HG03571 (cell line): ENCODE measurements around the gene PHACTR1.

Experiments
- ATAC-seq: cut with Tn5 transposase; IDR thresholded peaks from one replicate; pipeline ENCODE4 v1.9.1; 2021; ENCODE audit not compliant: unreplicated experiment

Gene PHACTR1

DNA sequence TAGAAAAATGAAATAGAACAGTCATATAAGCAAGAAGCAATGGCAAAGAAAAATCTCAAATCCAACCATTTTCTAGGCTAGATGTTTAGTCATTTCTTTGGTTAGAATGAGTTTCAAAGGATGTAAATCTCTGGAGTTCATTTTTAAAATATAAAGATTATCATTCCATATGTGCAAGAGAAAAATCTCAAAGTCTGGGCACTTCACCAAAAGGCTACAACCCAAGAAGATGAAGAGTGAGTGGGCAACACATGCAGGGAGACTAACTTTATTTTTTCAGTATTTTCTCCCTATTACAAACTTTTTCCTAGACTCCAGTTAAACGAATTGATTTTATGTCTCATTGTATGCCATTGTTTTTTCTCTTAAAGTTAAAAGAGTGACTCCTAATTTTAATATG lies 83.6 kb downstream of the PHACTR1 start:
- no peak for ATAC-seq

GRCh38 chr6:12801141-12801540 lies 84.6 kb downstream of the PHACTR1 start:
- no peak for ATAC-seq

GRCh38 chr6:12802440-12802839 lies 85.9 kb downstream of the PHACTR1 start:
- ATAC-seq = no peak

DNA sequence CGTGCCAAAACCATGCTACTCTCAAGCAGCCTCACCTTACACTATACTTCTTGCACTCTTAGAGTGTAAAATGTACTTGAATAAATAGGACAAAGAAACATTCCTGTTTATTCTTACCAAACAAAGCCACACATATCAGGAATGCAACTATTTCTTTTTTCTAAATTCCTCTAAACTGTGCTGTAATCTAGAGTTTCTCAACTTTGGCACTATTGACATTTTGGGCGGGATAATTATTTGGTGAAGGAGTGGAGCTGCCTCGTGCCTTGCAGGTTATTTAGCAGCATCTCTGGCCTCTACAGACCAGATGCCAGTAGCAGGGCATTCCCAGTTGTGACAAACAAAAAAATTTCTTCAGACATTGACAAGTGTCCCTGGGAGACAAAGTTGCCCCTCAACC lies 86.9 kb downstream of the PHACTR1 start:
- no peak for ATAC-seq

DNA sequence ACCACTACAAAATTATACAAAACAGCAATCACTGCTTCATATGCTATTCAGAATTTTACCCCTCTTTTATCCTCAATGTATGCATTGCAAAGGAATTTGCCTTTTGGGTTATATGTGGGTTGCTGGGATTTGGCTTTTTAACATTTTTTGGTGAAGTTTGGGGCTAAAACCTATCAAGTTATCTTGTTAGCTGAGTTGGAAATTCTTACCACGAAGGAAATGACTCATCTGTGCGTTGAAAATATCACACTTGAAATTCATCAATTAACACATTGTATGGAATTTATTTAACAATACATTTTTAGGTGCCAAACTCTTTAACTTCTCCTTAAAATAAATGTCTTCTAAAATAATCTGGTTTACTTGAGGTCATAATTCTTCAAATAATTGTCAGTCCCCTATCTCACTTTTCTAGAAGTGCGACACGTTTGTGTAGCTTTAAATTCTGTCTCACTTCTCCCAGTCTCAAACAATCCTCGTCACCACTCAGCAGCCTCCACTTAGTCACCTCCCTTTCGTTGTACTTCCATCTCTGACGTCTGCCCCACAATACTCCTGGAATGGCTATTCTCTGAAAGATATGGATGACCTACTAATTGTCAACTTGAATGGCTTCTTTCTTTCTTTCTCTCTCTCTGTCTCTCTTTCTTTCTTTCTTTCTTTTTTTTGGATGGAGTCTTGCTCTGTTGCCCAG lies 88.5 kb downstream of the PHACTR1 start:
- ATAC-seq = no peak

GRCh38 chr6:12806136-12806535 lies 89.6 kb downstream of the PHACTR1 start:
- no peak for ATAC-seq

DNA sequence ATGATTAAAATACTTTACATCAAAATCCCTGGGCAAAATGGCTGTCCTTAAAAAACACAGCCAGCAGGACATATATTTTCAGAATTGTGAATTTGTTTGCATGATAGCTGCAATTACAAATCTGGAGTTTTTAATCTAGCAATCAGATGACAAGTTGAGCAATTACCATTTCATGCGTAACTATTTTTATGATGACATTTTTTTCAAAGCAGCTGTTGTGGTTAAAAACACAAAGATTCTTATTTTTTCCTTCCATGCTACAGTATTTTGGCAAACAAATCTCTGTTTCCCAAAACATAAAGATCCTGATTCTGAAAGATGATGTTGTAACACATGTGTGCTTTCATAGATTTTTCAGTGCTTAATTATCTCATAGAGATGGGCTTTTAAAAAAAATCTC lies 90.2 kb downstream of the PHACTR1 start:
- ATAC-seq = no peak

GRCh38 chr6:12811519-12811918 lies 95.0 kb downstream of the PHACTR1 start:
- ATAC-seq = no peak

GRCh38 chr6:12813321-12813720 lies 96.8 kb downstream of the PHACTR1 start:
- no peak for ATAC-seq

GRCh38 chr6:12814015-12814414 lies 97.4 kb downstream of the PHACTR1 start:
- ATAC-seq = no peak

DNA sequence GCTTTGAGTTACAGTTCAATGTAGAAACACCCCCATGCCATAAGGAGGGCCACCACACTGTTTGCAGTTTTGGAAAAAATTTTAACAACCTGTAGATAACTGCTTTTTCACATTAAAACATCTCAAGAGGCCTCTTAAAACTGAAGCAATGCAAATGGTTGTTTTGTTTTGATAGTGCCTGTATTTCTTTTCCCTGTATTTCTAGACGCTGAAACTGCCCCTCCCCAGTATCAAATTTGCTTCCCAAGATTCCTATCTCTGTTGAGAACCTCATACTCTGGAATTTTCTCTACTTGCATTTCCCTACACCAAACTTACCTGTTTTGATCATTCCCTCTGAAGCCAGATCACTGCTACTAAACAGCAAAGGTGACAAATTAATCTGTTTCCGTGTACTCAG lies 98.5 kb downstream of the PHACTR1 start:
- ATAC-seq = no peak

GRCh38 chr6:12815884-12816600 lies 99.5 kb downstream of the PHACTR1 start:
- ATAC-seq = no peak

DNA sequence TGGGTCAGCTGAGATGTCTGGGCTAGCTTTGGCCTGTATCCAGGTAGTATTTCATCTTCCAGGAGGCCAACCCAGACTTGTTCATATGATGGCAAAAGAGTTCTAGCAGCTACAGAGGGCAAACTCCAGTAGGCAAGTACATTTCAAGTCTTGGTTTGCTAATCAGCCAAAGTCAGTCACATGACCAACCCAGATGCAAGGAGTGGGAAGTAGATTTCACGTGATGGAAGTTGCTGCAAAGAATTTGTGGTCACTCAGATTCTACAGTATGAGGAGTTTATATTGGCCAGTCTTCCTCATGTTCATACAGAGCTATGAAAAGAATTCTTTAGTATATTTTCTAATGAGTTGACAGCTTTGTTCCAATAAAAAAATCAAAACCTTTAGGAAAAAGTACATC lies 101.8 kb downstream of the PHACTR1 start:
- ATAC-seq = no peak

DNA sequence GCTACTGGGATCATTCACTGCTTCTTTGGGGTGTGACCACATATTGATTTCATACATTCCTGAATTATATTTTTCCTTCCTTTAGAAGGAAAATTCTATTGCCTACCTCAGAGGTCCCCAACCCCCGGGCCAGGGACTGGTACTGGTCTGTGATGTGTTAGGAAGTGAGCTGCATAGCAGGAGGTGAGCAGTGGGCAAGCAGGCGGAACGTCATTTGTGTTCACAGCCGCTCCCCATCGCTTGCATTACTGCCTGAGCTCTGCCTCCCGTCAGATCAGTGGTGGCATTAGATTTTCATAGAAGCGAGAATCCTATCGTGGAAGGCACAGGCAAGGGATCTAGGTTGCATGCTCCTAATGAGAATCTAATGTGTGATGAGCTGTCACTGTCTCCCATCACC lies 107.3 kb downstream of the PHACTR1 start:
- no peak for ATAC-seq

- no peak for ATAC-seq
Observed at GRCh38 chr6:12826584-12826983, 110.0 kb downstream of the PHACTR1 start.

GRCh38 chr6:12827921-12828320 lies 111.4 kb downstream of the PHACTR1 start:
- ATAC-seq = no peak

- ATAC-seq = no peak
Observed at GRCh38 chr6:12832226-12832735, 115.7 kb downstream of the PHACTR1 start.

DNA sequence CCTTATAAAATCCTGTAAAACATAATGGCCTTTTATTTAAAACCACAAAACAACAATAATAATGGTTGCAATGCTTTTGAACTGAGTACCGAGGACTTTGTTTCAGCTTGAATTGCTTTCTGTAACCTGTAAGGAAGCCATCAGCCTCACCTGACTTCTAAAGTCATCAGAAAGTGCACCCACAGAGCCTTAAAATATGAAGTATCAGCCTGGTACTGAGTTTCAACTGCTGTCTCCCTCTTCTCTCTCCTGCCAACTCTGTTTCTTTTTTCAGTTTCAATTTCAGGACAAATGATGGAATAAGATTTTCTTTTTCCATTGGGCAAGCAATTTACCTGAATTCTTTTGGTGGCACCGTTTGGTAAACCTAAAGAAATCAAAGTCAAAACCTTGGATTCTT lies 119.4 kb downstream of the PHACTR1 start:
- ATAC-seq = no peak

DNA sequence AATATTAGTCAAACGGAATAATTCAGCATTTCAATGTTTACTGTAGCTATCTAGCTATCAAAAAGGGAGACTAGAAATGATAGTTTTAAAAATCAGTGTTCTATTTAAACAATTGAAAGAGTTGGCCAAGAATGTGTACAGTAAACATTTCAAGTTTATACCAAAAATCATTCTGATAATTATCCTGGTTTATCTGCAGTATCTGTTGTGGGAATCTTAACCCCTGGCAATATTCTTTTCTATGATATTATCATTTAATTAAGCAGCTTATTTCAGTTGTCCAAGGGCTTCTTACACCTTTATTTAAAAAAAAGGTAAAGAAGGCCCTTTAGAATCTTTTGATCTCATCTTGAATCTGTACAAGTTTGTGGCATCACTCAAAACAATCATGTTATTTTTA lies 125.1 kb downstream of the PHACTR1 start:
- ATAC-seq = no peak

DNA sequence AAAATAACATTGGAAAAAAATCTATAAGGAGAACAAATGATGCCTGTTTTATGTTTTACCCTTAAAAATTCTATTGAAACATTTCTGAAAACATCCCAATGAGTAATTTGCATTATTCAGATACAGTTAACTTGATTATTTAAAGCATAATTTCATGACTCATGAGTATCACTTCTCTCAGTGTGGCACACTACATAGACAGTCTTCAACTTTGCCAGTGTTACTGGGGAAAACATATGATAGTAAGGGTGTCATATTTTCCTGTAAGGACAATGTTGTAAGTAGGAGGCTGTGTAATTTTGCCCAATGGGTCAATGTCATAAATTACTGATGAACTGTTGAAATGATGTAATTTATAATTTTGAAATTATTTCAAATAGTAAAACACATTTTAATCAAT lies 125.5 kb downstream of the PHACTR1 start:
- ATAC-seq = no peak

DNA sequence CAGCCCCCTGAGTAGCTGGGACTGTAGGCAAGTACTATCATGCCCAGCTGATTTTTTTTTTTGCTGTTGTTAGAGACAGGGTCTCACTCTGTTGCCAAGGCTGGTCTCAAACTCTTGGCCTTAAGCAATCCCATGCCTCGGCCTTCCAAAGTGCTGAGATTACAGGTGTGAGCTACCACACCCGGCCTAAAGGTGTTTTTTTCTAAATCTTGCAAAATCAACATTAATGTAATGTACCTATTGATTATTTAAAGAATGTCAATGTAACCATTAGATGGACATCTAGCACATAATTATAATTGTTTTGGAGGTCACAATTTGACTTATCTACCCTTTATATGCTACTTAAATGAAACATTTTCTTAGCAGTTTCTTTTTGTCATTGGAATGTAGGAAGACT lies 126.1 kb downstream of the PHACTR1 start:
- ATAC-seq = no peak
